NT2/D1 (cell line): ENCODE data around the gene HEBP1.

Source experiments
- DNase-seq: peaks from one replicate; pipeline ENCODE4 v3.0.0-alpha.2; 2011; ENCODE audit warnings: low read depth, low spot score
- H3K27me3 ChIP-seq: 2 replicates; pipeline ENCODE4 v1.6.0; 2011; ENCODE audit warnings: mild to moderate bottlenecking; ENCODE audit not compliant: insufficient read length, insufficient read depth
- H3K36me3 ChIP-seq: 2 replicates; pipeline ENCODE4 v1.6.1; 2011; ENCODE audit warnings: mild to moderate bottlenecking, low read length, mixed read lengths; ENCODE audit not compliant: insufficient read depth, insufficient read length
- H3K4me1 ChIP-seq: 2 replicates; pipeline ENCODE4 v1.5.1; 2011; ENCODE audit not compliant: insufficient read depth, insufficient read length
- H3K4me3 ChIP-seq: 2 replicates; pipeline ENCODE4 v1.5.1; 2011; ENCODE audit warnings: low read depth; ENCODE audit not compliant: insufficient read length
- H3K9ac ChIP-seq: 2 replicates; pipeline ENCODE4 v1.6.0; 2011; ENCODE audit warnings: low read depth; ENCODE audit not compliant: insufficient read length
- H3K9me3 ChIP-seq: 2 replicates; pipeline ENCODE4 v1.5.1; 2011; ENCODE audit warnings: mild to moderate bottlenecking, low read length; ENCODE audit not compliant: insufficient read depth
- SUZ12 ChIP-seq: IDR thresholded peaks from 2 replicates; pipeline ENCODE4 v1.6.1; 2011; ENCODE audit not compliant: insufficient read length, insufficient read depth; ENCODE audit errors: extremely low read depth
- YY1 ChIP-seq: IDR thresholded peaks from 2 replicates; pipeline ENCODE4 v1.6.1; 2011; ENCODE audit not compliant: insufficient read length, insufficient read depth
- ZNF274 ChIP-seq: IDR thresholded peaks from 2 replicates; pipeline ENCODE4 v1.6.1; 2011; ENCODE audit warnings: mild to moderate bottlenecking, low read depth, low read length

The HEBP1 gene

GRCh38 chr12:12934556-12934955 lies 65.5 kb downstream of the HEBP1 start:
- H3K36me3 ChIP-seq: no peaks in the 10 kb centered on the region
- H3K27me3 ChIP-seq: no peaks in the 10 kb centered on the region
- H3K9ac ChIP-seq: no peak overlapping the region
- TF ChIP-seq YY1 (no peak), ZNF274 (no peak), SUZ12 (no peak)
- H3K4me1 ChIP-seq: no peaks in the 10 kb centered on the region
- no peak overlapping the region for H3K4me3 ChIP-seq
- DNase-seq: no peak
- peaks cover 11% of the 10 kb centered on the region; the same call in 1 of the 2 replicates for H3K9me3 ChIP-seq

- TF ChIP-seq YY1: no peak
- TF ChIP-seq ZNF274: no peak
- no peak for TF ChIP-seq SUZ12
- H3K4me1 ChIP-seq: no peaks in the 10 kb centered on the region
- peaks cover 11% of the 10 kb centered on the region; the same call in 1 of the 2 replicates for H3K9me3 ChIP-seq
- H3K36me3 ChIP-seq: no peaks in the 10 kb centered on the region
- H3K27me3 ChIP-seq: no peaks in the 10 kb centered on the region
- DNase-seq: no peak
- no peak overlapping the region for H3K9ac ChIP-seq
- no peak overlapping the region for H3K4me3 ChIP-seq
Measured at GRCh38 chr12:12933742-12934141, 66.3 kb downstream of the HEBP1 start.

- Histone ChIP-seq H3K9me3 (peaks cover 11% of the 10 kb centered on the region; the same call in 1 of the 2 replicates), H3K4me1 (no peaks in the 10 kb centered on the region)
Measured at GRCh38 chr12:12930633-12931219, 69.3 kb downstream of the HEBP1 start.

GRCh38 chr12:12929696-12930095 lies 70.4 kb downstream of the HEBP1 start:
- TF ChIP-seq SUZ12 (no peak), ZNF274 (no peak), YY1 (no peak)
- H3K4me1 ChIP-seq: no peaks in the 10 kb centered on the region
- H3K9ac ChIP-seq: no peak overlapping the region
- H3K36me3 ChIP-seq: no peaks in the 10 kb centered on the region
- DNase-seq: no peak
- no peaks in the 10 kb centered on the region for H3K27me3 ChIP-seq
- peaks cover 11% of the 10 kb centered on the region; the same call in 1 of the 2 replicates for H3K9me3 ChIP-seq
- H3K4me3 ChIP-seq: no peak overlapping the region

More at GRCh38 chr12:12930633-12931219, 69.3 kb downstream of the HEBP1 start:
- H3K27me3 ChIP-seq: no peaks in the 10 kb centered on the region
- H3K9ac ChIP-seq: no peak overlapping the region
- no peak for DNase-seq
- TF ChIP-seq YY1 (no peak), ZNF274 (no peak), SUZ12 (no peak)
- no peak overlapping the region for H3K4me3 ChIP-seq
- H3K36me3 ChIP-seq: no peaks in the 10 kb centered on the region

- TF ChIP-seq SUZ12: no peak
- no peak for TF ChIP-seq YY1
- TF ChIP-seq ZNF274: no peak
- Histone ChIP-seq H3K4me1 (no peaks in the 10 kb centered on the region), H3K36me3 (no peaks in the 10 kb centered on the region), H3K9me3 (peaks cover 11% of the 10 kb centered on the region; the same call in 1 of the 2 replicates), H3K4me3 (peak overlapping the region; percentile 31), H3K27me3 (no peaks in the 10 kb centered on the region), H3K9ac (no peak overlapping the region)
- DNase-seq: no peak
Measured at GRCh38 chr12:12927211-12928079, 72.6 kb downstream of the HEBP1 start.

GRCh38 chr12:12926571-12927071 lies 73.4 kb downstream of the HEBP1 start:
- TF ChIP-seq ZNF274 (no peak), YY1 (no peak), SUZ12 (no peak)
- Histone ChIP-seq H3K9me3 (peaks cover 11% of the 10 kb centered on the region; the same call in 1 of the 2 replicates), H3K27me3 (no peaks in the 10 kb centered on the region), H3K9ac (no peak overlapping the region), H3K4me3 (no peak overlapping the region), H3K36me3 (no peaks in the 10 kb centered on the region), H3K4me1 (no peaks in the 10 kb centered on the region)
- DNase-seq: no peak

GRCh38 chr12:12925388-12925787 lies 74.7 kb downstream of the HEBP1 start:
- no peak overlapping the region for H3K4me3 ChIP-seq
- DNase-seq: no peak
- no peaks in the 10 kb centered on the region for H3K27me3 ChIP-seq
- no peaks in the 10 kb centered on the region for H3K36me3 ChIP-seq
- no peak overlapping the region for H3K9ac ChIP-seq
- peaks cover 5% of the 10 kb centered on the region; the same call in 1 of the 2 replicates for H3K9me3 ChIP-seq
- TF ChIP-seq YY1 (no peak), ZNF274 (no peak), SUZ12 (no peak)
- no peaks in the 10 kb centered on the region for H3K4me1 ChIP-seq
